ENCODE results near the gene IFT88. TPM values are rescaled to one million over a fixed set of nuclear protein-coding genes. Genes with fewer than 3 reads are reported as not detected.

Gene IFT88
- total RNA-seq, 2 donors from 2014 or later = 10.8 to 22.0 TPM

- H3K27me3 ChIP-seq (replicated peaks; ENCODE audit: insufficient read depth) = no peaks in the 10 kb centered on the region
- no peak overlapping the region for H3K27ac ChIP-seq
- intact Hi-C loops (cut with DNase I) = no loop called here
- H3K9me3 ChIP-seq = no peaks in the 10 kb centered on the region
- H3K36me3 ChIP-seq = no peaks in the 10 kb centered on the region
- WGBS = 89% methylated on average over 5 of the region's 5 CpGs
- TF ChIP-seq, protein P1, sequence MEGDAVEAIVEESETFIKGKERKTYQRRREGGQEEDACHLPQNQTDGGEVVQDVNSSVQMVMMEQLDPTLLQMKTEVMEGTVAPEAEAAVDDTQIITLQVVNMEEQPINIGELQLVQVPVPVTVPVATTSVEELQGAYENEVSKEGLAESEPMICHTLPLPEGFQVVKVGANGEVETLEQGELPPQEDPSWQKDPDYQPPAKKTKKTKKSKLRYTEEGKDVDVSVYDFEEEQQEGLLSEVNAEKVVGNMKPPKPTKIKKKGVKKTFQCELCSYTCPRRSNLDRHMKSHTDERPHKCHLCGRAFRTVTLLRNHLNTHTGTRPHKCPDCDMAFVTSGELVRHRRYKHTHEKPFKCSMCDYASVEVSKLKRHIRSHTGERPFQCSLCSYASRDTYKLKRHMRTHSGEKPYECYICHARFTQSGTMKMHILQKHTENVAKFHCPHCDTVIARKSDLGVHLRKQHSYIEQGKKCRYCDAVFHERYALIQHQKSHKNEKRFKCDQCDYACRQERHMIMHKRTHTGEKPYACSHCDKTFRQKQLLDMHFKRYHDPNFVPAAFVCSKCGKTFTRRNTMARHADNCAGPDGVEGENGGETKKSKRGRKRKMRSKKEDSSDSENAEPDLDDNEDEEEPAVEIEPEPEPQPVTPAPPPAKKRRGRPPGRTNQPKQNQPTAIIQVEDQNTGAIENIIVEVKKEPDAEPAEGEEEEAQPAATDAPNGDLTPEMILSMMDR (IDR thresholded peaks at IDR 0.05) = no peak
- no peak for TF ChIP-seq POLR2AphosphoS5 (IDR thresholded peaks at IDR 0.05)
- TF ChIP-seq POLR2A (IDR thresholded peaks at IDR 0.05) = no peak
- no peak for DNase-seq (ENCODE audit: low spot score)
- H3K4me3 ChIP-seq = no peak overlapping the region
- H3K4me1 ChIP-seq (replicated peaks) = no peaks in the 10 kb centered on the region
These were observed 139.7 kb downstream of the IFT88 start for GRCh38 chr13:20706661-20707060.

GRCh38 chr13:20708216-20708615 is 141.3 kb downstream of the IFT88 start:
- intact Hi-C loops (cut with DNase I) = no loop called here
- no peak for DNase-seq (ENCODE audit: low spot score)
- 77% methylated on average over 2 of the region's 2 CpGs for WGBS
- TF ChIP-seq, protein P1 (IDR thresholded peaks at IDR 0.05) = no peak
- TF ChIP-seq POLR2AphosphoS5 (IDR thresholded peaks at IDR 0.05) (no peak), POLR2A (IDR thresholded peaks at IDR 0.05) (no peak)
- H3K36me3 ChIP-seq = no peaks in the 10 kb centered on the region
- H3K27ac ChIP-seq = no peak overlapping the region
- no peaks in the 10 kb centered on the region for H3K9me3 ChIP-seq
- no peaks in the 10 kb centered on the region for H3K27me3 ChIP-seq (replicated peaks; ENCODE audit: insufficient read depth)
- no peak overlapping the region for H3K4me3 ChIP-seq
- no peaks in the 10 kb centered on the region for H3K4me1 ChIP-seq (replicated peaks)

- no peak overlapping the region for H3K27ac ChIP-seq
- intact Hi-C loops (cut with DNase I) = no loop called here
These were observed 142.4 kb downstream of the IFT88 start for GRCh38 chr13:20709369-20709768.

GRCh38 chr13:20709782-20710181 is 142.8 kb downstream of the IFT88 start:
- intact Hi-C loops (cut with DNase I) = loop anchor here (5.0 to 10.0 kb wide), 2 partner anchors 215 to 218 kb away; no protein-coding TSS in a partner anchor
- Histone ChIP-seq H3K27me3 (replicated peaks; ENCODE audit: insufficient read depth) (no peaks in the 10 kb centered on the region), H3K4me1 (replicated peaks) (no peaks in the 10 kb centered on the region), H3K36me3 (no peaks in the 10 kb centered on the region), H3K9me3 (no peaks in the 10 kb centered on the region), H3K27ac (no peak overlapping the region), H3K4me3 (no peak overlapping the region)
- 54% methylated on average over 4 of the region's 4 CpGs for WGBS
- no peak for DNase-seq (ENCODE audit: low spot score)
- TF ChIP-seq POLR2A (IDR thresholded peaks at IDR 0.05) (no peak), POLR2AphosphoS5 (IDR thresholded peaks at IDR 0.05) (no peak)
- TF ChIP-seq, protein P1 (IDR thresholded peaks at IDR 0.05) = no peak

More at GRCh38 chr13:20709369-20709768, 142.4 kb downstream of the IFT88 start:
- Histone ChIP-seq H3K4me3 (no peak overlapping the region), H3K4me1 (replicated peaks) (no peaks in the 10 kb centered on the region), H3K9me3 (no peaks in the 10 kb centered on the region), H3K36me3 (no peaks in the 10 kb centered on the region), H3K27me3 (replicated peaks; ENCODE audit: insufficient read depth) (no peaks in the 10 kb centered on the region)
- WGBS = 89% methylated on average over 8 of the region's 8 CpGs
- TF ChIP-seq, protein P1 (IDR thresholded peaks at IDR 0.05) = no peak
- TF ChIP-seq POLR2AphosphoS5 (IDR thresholded peaks at IDR 0.05) = no peak
- no peak for TF ChIP-seq POLR2A (IDR thresholded peaks at IDR 0.05)
- DNase-seq (ENCODE audit: low spot score) = no peak

DNA sequence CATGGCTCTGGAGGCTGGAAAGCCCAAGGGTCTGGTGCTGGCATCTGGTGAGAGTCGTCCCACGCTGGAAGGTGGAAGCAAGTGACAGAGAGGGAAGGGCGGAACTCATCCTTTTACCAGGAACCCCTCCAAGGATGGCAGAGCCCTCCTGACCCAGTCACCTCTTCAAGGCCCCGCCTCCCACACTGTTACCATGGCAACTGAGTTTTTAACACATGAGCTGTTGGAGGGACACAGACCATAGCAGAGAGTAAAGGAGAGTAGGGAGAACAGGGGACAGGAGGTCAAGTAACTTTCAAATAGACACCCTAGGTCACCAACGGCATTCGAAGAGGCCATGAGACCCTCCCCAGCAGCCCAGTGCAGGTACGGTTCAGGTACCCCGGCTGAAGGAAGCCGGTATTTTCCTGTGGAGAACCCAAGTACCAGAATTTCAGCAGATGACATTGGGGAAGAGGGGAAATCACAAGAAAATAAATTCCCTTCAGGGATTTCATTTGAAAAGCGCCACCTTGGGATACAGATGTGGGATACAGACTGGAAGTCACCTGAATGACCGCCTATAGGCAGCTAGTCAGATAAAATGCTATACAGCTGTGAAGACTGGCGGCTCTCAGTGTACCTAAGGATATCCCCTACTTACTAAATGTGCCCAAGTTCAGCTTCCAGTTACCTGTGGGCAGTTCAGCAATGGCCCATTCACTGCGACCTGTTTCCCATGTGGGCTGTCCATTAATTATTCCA is 144.5 kb downstream of the IFT88 start:
- no peak for DNase-seq (ENCODE audit: low spot score)
- Histone ChIP-seq H3K36me3 (no peaks in the 10 kb centered on the region), H3K27ac (no peak overlapping the region), H3K27me3 (replicated peaks; ENCODE audit: insufficient read depth) (no peaks in the 10 kb centered on the region), H3K4me3 (no peak overlapping the region), H3K4me1 (replicated peaks) (no peaks in the 10 kb centered on the region), H3K9me3 (no peaks in the 10 kb centered on the region)
- intact Hi-C loops (cut with DNase I) = loop anchor here (2.0 to 10.0 kb wide), 3 partner anchors 117 to 217 kb away; no protein-coding TSS in a partner anchor
- WGBS = 80% methylated on average over 13 of the region's 13 CpGs
- TF ChIP-seq, protein P1 (IDR thresholded peaks at IDR 0.05) = no peak
- no peak for TF ChIP-seq POLR2A (IDR thresholded peaks at IDR 0.05)
- TF ChIP-seq POLR2AphosphoS5 (IDR thresholded peaks at IDR 0.05) = no peak
